GM18909 (cell line): ENCODE measurements around the gene ZC3H7B.
A peak's percentile ranks its signal among the peaks of the same experiment; 100 is the strongest.
"Not testable (repeated sequence)": the region's sequence is repeated elsewhere in the genome, so short reads cannot be mapped to it uniquely, and the experiment has no call there.

Experiments used
- ATAC-seq: cut with Tn5 transposase; IDR thresholded peaks from one replicate; pipeline ENCODE4 v1.9.1; 2021; ENCODE audit warnings: mild to moderate bottlenecking; ENCODE audit not compliant: unreplicated experiment, poor library complexity

The ZC3H7B gene

GRCh38 chr22:41368543-41369423, 67.5 kb downstream of the ZC3H7B start:
- no peak for ATAC-seq

GRCh38 chr22:41369424-41369745, 68.1 kb downstream of the ZC3H7B start:
- ATAC-seq = no peak

- no peak for ATAC-seq
These were observed 68.5 kb downstream of the ZC3H7B start for GRCh38 chr22:41369837-41370236.

- no peak for ATAC-seq
These were observed 76.5 kb downstream of the ZC3H7B start for GRCh38 chr22:41377846-41378245.

- ATAC-seq = peak; percentile 8
These were observed 79.6 kb downstream of the ZC3H7B start for GRCh38 chr22:41380993-41381328.

GRCh38 chr22:41381329-41382097, 80.2 kb downstream of the ZC3H7B start, which contains the start of gene TEF:
Gene TEF, plus strand, starts transcription at chr22:41381942. Its CDS starts 103 bp downstream, at chr22:41382045.
- peak; percentile 89 for ATAC-seq

GRCh38 chr22:41382098-41382578, 80.8 kb downstream of the ZC3H7B start:
- ATAC-seq = peak; percentile 32

GRCh38 chr22:41382610-41383009, 81.3 kb downstream of the ZC3H7B start:
- no peak for ATAC-seq

- ATAC-seq = no peak
These were observed 81.8 kb downstream of the ZC3H7B start for GRCh38 chr22:41383085-41383484.

GRCh38 chr22:41384128-41384527, 82.8 kb downstream of the ZC3H7B start:
- ATAC-seq = no peak

- ATAC-seq = no peak
These were observed 86.0 kb downstream of the ZC3H7B start for GRCh38 chr22:41387341-41387740.

GRCh38 chr22:41394012-41394356, 92.7 kb downstream of the ZC3H7B start:
- ATAC-seq = no peak

- no peak for ATAC-seq
These were observed 94.4 kb downstream of the ZC3H7B start for GRCh38 chr22:41395531-41396240.

- ATAC-seq = no peak
These were observed 96.0 kb downstream of the ZC3H7B start for GRCh38 chr22:41397143-41397811.

GRCh38 chr22:41398921-41399320, 97.6 kb downstream of the ZC3H7B start:
- ATAC-seq = no peak

GRCh38 chr22:41401781-41402648, 100.7 kb downstream of the ZC3H7B start:
- no peak for ATAC-seq

GRCh38 chr22:41402851-41403250, 101.5 kb downstream of the ZC3H7B start:
- ATAC-seq = not testable (repeated sequence)

GRCh38 chr22:41403532-41404318, 102.4 kb downstream of the ZC3H7B start:
- peak; percentile 86 for ATAC-seq

GRCh38 chr22:41405588-41405987, 104.3 kb downstream of the ZC3H7B start:
- no peak for ATAC-seq
